ENCODE data around the gene TRIM37. TPM values are rescaled to one million over a fixed set of nuclear protein-coding genes. Genes with fewer than 3 reads are reported as not detected.

TRIM37 gene
- total RNA-seq, 1 experiment from 2014 or later = 36.2 TPM

- no peak overlapping the region for H3K9ac ChIP-seq (ENCODE audit: low read length)
- no peaks in the 10 kb centered on the region for H3K9me3 ChIP-seq (ENCODE audit: low read length)
- no peak overlapping the region for H2AFZ ChIP-seq (ENCODE audit: low read length)
- H4K20me1 ChIP-seq (ENCODE audit: insufficient read depth, low read depth, low read length) = no peaks in the 10 kb centered on the region
- no peak overlapping the region for H3K4me3 ChIP-seq (ENCODE audit: low read length)
- H3K4me2 ChIP-seq (ENCODE audit: low read depth, low read length, poor library complexity, severe bottlenecking) = no peak overlapping the region
- H3K9me2 ChIP-seq (replicated peaks; ENCODE audit: insufficient read depth, low read length) = no peaks in the 10 kb centered on the region
- peaks cover 23% of the 10 kb centered on the region; the same call in 1 of the 2 replicates for H3K36me3 ChIP-seq (ENCODE audit: insufficient read depth, low read length)
- no peak for DNase-seq
- no peak overlapping the region for H3K27ac ChIP-seq (ENCODE audit: low read length)
- H3K27me3 ChIP-seq (ENCODE audit: low read length) = no peaks in the 10 kb centered on the region
- peaks cover 7% of the 10 kb centered on the region; the same call in 1 of the 2 replicates for H3K4me1 ChIP-seq (ENCODE audit: low read length)
- no peaks in the 10 kb centered on the region for H3K79me2 ChIP-seq (ENCODE audit: low read length)
These were observed 111.3 kb downstream of the TRIM37 start for GRCh38 chr17:58995247-58995940.

DNA sequence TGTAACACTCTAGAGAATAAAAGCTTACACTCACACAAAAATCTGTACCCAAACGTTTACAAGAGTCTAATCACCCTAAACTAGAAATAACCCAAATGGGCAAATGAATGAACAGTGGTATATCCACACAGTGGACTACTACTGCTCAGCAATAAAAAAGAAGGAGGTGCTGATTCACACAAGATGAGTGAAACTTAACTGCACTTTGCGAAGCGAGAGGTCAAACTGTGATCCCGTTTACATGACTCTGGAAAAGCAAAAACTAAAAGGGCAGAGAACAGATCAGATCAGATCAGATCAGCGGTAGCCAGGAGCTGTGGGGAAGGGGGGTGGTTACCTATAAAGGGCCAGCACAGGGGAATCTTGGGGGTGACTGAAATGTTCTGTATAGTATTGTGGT, 113.4 kb downstream of the TRIM37 start:
- Histone ChIP-seq H3K9me2 (replicated peaks; ENCODE audit: insufficient read depth, low read length) (no peaks in the 10 kb centered on the region), H3K27me3 (ENCODE audit: low read length) (no peaks in the 10 kb centered on the region), H3K4me1 (ENCODE audit: low read length) (peaks cover 6% of the 10 kb centered on the region; the same call in 1 of the 2 replicates), H3K9ac (ENCODE audit: low read length) (no peak overlapping the region), H3K27ac (ENCODE audit: low read length) (no peak overlapping the region), H3K4me3 (ENCODE audit: low read length) (no peak overlapping the region), H2AFZ (ENCODE audit: low read length) (no peak overlapping the region), H3K9me3 (ENCODE audit: low read length) (no peaks in the 10 kb centered on the region), H3K79me2 (ENCODE audit: low read length) (no peaks in the 10 kb centered on the region), H3K36me3 (ENCODE audit: insufficient read depth, low read length) (peaks cover 16% of the 10 kb centered on the region; the same call in 1 of the 2 replicates), H4K20me1 (ENCODE audit: insufficient read depth, low read depth, low read length) (no peaks in the 10 kb centered on the region), H3K4me2 (ENCODE audit: low read depth, low read length, poor library complexity, severe bottlenecking) (no peak overlapping the region)
- DNase-seq = no peak

- H3K4me2 ChIP-seq (ENCODE audit: low read depth, low read length, poor library complexity, severe bottlenecking) = no peak overlapping the region
- H3K27me3 ChIP-seq (ENCODE audit: low read length) = no peaks in the 10 kb centered on the region
- H3K27ac ChIP-seq (ENCODE audit: low read length) = no peak overlapping the region
- no peaks in the 10 kb centered on the region for H3K9me2 ChIP-seq (replicated peaks; ENCODE audit: insufficient read depth, low read length)
- no peak overlapping the region for H3K4me3 ChIP-seq (ENCODE audit: low read length)
- no peaks in the 10 kb centered on the region for H4K20me1 ChIP-seq (ENCODE audit: insufficient read depth, low read depth, low read length)
- no peak overlapping the region for H3K9ac ChIP-seq (ENCODE audit: low read length)
- no peaks in the 10 kb centered on the region for H3K9me3 ChIP-seq (ENCODE audit: low read length)
- peaks cover 13% of the 10 kb centered on the region; the same call in 1 of the 2 replicates for H3K36me3 ChIP-seq (ENCODE audit: insufficient read depth, low read length)
- peaks cover 16% of the 10 kb centered on the region for H3K4me1 ChIP-seq (ENCODE audit: low read length)
- no peaks in the 10 kb centered on the region for H3K79me2 ChIP-seq (ENCODE audit: low read length)
- no peak for DNase-seq
- no peak overlapping the region for H2AFZ ChIP-seq (ENCODE audit: low read length)
These were observed 114.9 kb downstream of the TRIM37 start for GRCh38 chr17:58991718-58992331.

DNA sequence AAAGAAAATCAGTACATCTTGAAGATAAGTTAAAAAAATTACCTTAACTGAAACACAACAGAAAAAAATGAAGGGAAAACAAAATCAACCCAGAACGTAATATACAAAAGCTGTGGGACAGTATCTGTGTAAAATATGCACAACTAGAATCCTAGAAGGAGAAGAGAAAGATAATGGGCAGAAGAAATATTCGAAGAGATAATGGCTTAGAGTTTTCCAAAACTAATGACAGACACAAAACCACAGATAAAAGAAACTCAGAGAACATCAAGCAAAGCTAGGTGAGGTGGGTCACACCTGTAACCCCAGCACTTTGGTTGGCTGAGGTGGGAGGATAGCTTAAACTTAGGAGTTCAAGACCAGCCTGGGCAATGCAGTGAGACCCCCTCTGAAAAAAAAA, 117.1 kb downstream of the TRIM37 start:
- H3K4me2 ChIP-seq (ENCODE audit: low read depth, low read length, poor library complexity, severe bottlenecking) = no peak overlapping the region
- H3K4me3 ChIP-seq (ENCODE audit: low read length) = no peak overlapping the region
- no peak for DNase-seq
- H3K27me3 ChIP-seq (ENCODE audit: low read length) = no peaks in the 10 kb centered on the region
- H3K27ac ChIP-seq (ENCODE audit: low read length) = no peak overlapping the region
- H3K9me2 ChIP-seq (replicated peaks; ENCODE audit: insufficient read depth, low read length) = no peaks in the 10 kb centered on the region
- no peaks in the 10 kb centered on the region for H4K20me1 ChIP-seq (ENCODE audit: insufficient read depth, low read depth, low read length)
- no peak overlapping the region for H3K9ac ChIP-seq (ENCODE audit: low read length)
- H2AFZ ChIP-seq (ENCODE audit: low read length) = no peak overlapping the region
- no peaks in the 10 kb centered on the region for H3K9me3 ChIP-seq (ENCODE audit: low read length)
- H3K36me3 ChIP-seq (ENCODE audit: insufficient read depth, low read length) = peaks cover 9% of the 10 kb centered on the region; the same call in 1 of the 2 replicates
- no peaks in the 10 kb centered on the region for H3K79me2 ChIP-seq (ENCODE audit: low read length)
- H3K4me1 ChIP-seq (ENCODE audit: low read length) = peaks cover 16% of the 10 kb centered on the region

GRCh38 chr17:58985971-58986370, 120.7 kb downstream of the TRIM37 start:
- H3K27ac ChIP-seq (ENCODE audit: low read length) = no peak overlapping the region
- no peak overlapping the region for H3K4me2 ChIP-seq (ENCODE audit: low read depth, low read length, poor library complexity, severe bottlenecking)
- no peak overlapping the region for H3K9ac ChIP-seq (ENCODE audit: low read length)
- H2AFZ ChIP-seq (ENCODE audit: low read length) = no peak overlapping the region
- peaks cover 16% of the 10 kb centered on the region for H3K4me1 ChIP-seq (ENCODE audit: low read length)
- no peaks in the 10 kb centered on the region for H3K9me3 ChIP-seq (ENCODE audit: low read length)
- no peak for DNase-seq
- H3K27me3 ChIP-seq (ENCODE audit: low read length) = no peaks in the 10 kb centered on the region
- H3K79me2 ChIP-seq (ENCODE audit: low read length) = no peaks in the 10 kb centered on the region
- H3K4me3 ChIP-seq (ENCODE audit: low read length) = no peak overlapping the region
- no peaks in the 10 kb centered on the region for H4K20me1 ChIP-seq (ENCODE audit: insufficient read depth, low read depth, low read length)
- no peaks in the 10 kb centered on the region for H3K9me2 ChIP-seq (replicated peaks; ENCODE audit: insufficient read depth, low read length)
- H3K36me3 ChIP-seq (ENCODE audit: insufficient read depth, low read length) = no peaks in the 10 kb centered on the region; the same call in 1 of the 2 replicates

DNA sequence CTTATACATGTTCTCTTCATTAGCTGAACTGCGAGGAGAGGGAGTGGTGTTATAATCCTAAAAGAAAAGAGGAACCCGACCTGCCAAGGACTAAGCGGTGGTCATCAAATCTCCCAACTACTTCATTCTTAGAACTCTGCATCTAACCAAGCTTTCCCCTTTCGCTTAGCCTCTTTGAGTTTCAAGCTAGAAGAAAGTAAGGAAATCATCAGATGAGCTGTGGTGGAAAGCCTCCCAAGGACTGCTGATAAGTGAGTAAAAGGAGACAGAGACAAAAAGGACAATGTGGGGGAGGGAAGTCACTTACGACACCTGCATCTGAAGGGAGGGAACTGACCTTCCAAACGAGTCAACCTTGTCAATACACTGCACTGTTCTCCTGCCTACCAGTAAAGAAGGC, 121.3 kb downstream of the TRIM37 start:
- Histone ChIP-seq H3K4me2 (ENCODE audit: low read depth, low read length, poor library complexity, severe bottlenecking) (no peak overlapping the region), H3K79me2 (ENCODE audit: low read length) (no peaks in the 10 kb centered on the region), H3K9ac (ENCODE audit: low read length) (no peak overlapping the region), H3K27ac (ENCODE audit: low read length) (no peak overlapping the region), H3K36me3 (ENCODE audit: insufficient read depth, low read length) (no peaks in the 10 kb centered on the region; the same call in 1 of the 2 replicates), H3K4me1 (ENCODE audit: low read length) (peaks cover 16% of the 10 kb centered on the region), H3K9me3 (ENCODE audit: low read length) (no peaks in the 10 kb centered on the region), H4K20me1 (ENCODE audit: insufficient read depth, low read depth, low read length) (no peaks in the 10 kb centered on the region), H3K9me2 (replicated peaks; ENCODE audit: insufficient read depth, low read length) (no peaks in the 10 kb centered on the region), H2AFZ (ENCODE audit: low read length) (no peak overlapping the region), H3K27me3 (ENCODE audit: low read length) (no peaks in the 10 kb centered on the region), H3K4me3 (ENCODE audit: low read length) (no peak overlapping the region)
- DNase-seq = no peak

- no peak overlapping the region for H2AFZ ChIP-seq (ENCODE audit: low read length)
- H3K9me2 ChIP-seq (replicated peaks; ENCODE audit: insufficient read depth, low read length) = no peaks in the 10 kb centered on the region
- no peaks in the 10 kb centered on the region for H3K9me3 ChIP-seq (ENCODE audit: low read length)
- H4K20me1 ChIP-seq (ENCODE audit: insufficient read depth, low read depth, low read length) = no peaks in the 10 kb centered on the region
- no peak overlapping the region for H3K9ac ChIP-seq (ENCODE audit: low read length)
- H3K4me2 ChIP-seq (ENCODE audit: low read depth, low read length, poor library complexity, severe bottlenecking) = no peak overlapping the region
- H3K4me1 ChIP-seq (ENCODE audit: low read length) = peaks cover 3% of the 10 kb centered on the region; the same call in 1 of the 2 replicates
- no peak for DNase-seq
- H3K27ac ChIP-seq (ENCODE audit: low read length) = no peak overlapping the region
- no peaks in the 10 kb centered on the region for H3K79me2 ChIP-seq (ENCODE audit: low read length)
- no peaks in the 10 kb centered on the region for H3K27me3 ChIP-seq (ENCODE audit: low read length)
- H3K36me3 ChIP-seq (ENCODE audit: insufficient read depth, low read length) = no peaks in the 10 kb centered on the region; the same call in 1 of the 2 replicates
- H3K4me3 ChIP-seq (ENCODE audit: low read length) = no peak overlapping the region
These were observed 124.1 kb downstream of the TRIM37 start for GRCh38 chr17:58982626-58983025.

DNA sequence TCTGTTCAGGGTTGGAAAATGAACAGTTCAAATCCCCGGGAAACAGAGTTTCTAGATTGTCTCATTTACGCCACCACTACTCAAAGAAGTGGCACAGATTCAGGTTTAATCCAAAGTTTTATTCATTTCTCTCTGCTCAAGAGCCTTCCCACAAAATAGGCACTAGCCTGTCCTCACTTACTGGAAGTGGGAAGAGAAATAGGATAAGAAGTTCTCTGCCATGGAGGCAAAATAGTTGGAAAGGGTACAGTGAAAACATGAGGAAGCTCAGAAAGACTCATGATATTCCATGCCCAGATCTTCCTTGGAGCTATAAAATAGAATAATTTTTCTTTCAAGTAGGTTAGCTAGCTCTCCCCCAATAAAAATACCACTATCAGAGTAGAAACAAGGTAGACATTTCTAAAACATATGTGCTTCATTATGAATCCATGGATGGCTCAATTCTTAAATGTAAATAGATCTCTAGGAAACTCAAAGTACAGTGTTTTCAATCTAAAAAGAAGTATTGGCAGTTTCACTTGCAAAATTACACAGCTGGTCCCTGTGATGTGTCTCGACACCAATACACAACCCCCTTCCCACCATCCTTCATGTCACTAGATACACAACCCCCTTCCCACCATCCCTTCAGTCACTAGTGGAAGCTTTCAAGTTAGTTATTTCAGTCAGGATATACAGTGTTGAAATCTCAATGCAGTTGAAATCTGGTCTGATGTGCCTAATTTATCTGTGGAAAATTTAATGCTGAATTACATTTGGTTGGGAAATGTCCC, 125.8 kb downstream of the TRIM37 start:
- no peak for DNase-seq
- H2AFZ ChIP-seq (ENCODE audit: low read length) = no peak overlapping the region
- no peak overlapping the region for H3K4me3 ChIP-seq (ENCODE audit: low read length)
- H3K4me1 ChIP-seq (ENCODE audit: low read length) = no peaks in the 10 kb centered on the region
- no peaks in the 10 kb centered on the region for H3K9me3 ChIP-seq (ENCODE audit: low read length)
- H3K79me2 ChIP-seq (ENCODE audit: low read length) = no peaks in the 10 kb centered on the region
- no peaks in the 10 kb centered on the region for H4K20me1 ChIP-seq (ENCODE audit: insufficient read depth, low read depth, low read length)
- H3K4me2 ChIP-seq (ENCODE audit: low read depth, low read length, poor library complexity, severe bottlenecking) = no peak overlapping the region
- no peaks in the 10 kb centered on the region for H3K27me3 ChIP-seq (ENCODE audit: low read length)
- H3K36me3 ChIP-seq (ENCODE audit: insufficient read depth, low read length) = no peaks in the 10 kb centered on the region
- H3K9ac ChIP-seq (ENCODE audit: low read length) = no peak overlapping the region
- H3K9me2 ChIP-seq (replicated peaks; ENCODE audit: insufficient read depth, low read length) = no peaks in the 10 kb centered on the region
- no peak overlapping the region for H3K27ac ChIP-seq (ENCODE audit: low read length)

All from Karpas-422 (cell line).